Spleen (tissue), 7 donors: ENCODE measurements around the gene PAX6.

Source experiments
- POLR2A ChIP-seq, 3 donors: fragments of 450-650 bp; IDR thresholded peaks; one replicate each; pipeline ENCODE4 v1.5.1; 2017; ENCODE audit warnings: antibody characterized with exemption in 3 of 3, mild to moderate bottlenecking in 1 of 3
- TF ChIP-seq, protein P1 (sequence below), 11 experiments: fragments of 200-600 bp in 7 of 11; fragments of 450-650 bp in 4 of 11; sonication (generic) in 4 of 11; IDR thresholded peaks in 8 of 11; conservative IDR thresholded peaks in 3 of 11; 1 replicate in 7 of 11; 2 replicates in 4 of 11; pipeline versions ENCODE4 v1.4.0 to v1.8.0; 2016 to 2021; ENCODE audit warnings: antibody characterized with exemption in 11 of 11, inconsistent platforms in 4 of 11, mild to moderate bottlenecking in 1 of 11
- donor health status: DM: no; HTN: no; CAD: no; lungs with moderate emphysema.
- donor health status: DM: no; HTN: no; CAD: no.
- donor health status: DM: no; HTN: no; CAD: no.

DNA sequence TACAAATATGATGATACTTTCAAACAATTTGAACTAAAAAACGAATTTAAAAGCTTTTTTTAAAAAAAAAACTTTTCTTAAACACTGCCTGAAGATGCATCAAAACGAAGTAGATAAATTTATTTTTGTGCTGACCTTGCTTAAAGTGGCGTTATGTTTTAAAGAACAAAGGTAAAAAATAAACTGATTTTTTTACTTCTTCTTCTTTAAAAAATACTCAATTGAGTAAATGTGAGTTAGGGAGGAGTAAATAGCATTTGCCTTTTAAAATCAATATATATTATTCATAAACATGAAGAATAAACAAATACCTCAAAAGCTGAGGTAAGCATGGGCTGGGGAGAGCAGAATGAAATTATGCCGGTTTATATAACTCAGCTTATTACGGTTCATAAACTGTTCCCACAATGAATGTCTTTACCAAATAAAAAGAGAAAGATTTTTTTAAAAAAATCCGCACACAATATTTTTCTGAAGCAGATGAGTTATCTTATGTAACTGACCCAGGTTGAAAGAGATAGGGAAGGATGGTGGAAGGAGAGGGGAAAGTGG is 9.0 kb downstream of the PAX6 start:
- TF ChIP-seq, protein P1, sequence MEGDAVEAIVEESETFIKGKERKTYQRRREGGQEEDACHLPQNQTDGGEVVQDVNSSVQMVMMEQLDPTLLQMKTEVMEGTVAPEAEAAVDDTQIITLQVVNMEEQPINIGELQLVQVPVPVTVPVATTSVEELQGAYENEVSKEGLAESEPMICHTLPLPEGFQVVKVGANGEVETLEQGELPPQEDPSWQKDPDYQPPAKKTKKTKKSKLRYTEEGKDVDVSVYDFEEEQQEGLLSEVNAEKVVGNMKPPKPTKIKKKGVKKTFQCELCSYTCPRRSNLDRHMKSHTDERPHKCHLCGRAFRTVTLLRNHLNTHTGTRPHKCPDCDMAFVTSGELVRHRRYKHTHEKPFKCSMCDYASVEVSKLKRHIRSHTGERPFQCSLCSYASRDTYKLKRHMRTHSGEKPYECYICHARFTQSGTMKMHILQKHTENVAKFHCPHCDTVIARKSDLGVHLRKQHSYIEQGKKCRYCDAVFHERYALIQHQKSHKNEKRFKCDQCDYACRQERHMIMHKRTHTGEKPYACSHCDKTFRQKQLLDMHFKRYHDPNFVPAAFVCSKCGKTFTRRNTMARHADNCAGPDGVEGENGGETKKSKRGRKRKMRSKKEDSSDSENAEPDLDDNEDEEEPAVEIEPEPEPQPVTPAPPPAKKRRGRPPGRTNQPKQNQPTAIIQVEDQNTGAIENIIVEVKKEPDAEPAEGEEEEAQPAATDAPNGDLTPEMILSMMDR (IDR thresholded peaks at IDR 0.05 in 8 of 11, conservative IDR thresholded peaks at IDR 0.05 in 3 of 11): no peak
- no peak for TF ChIP-seq POLR2A (IDR thresholded peaks at IDR 0.05)
